ENCODE measurements around the gene NPIPA1.
"Not testable (repeated sequence)": the region's sequence is repeated elsewhere in the genome, so short reads cannot be mapped to it uniquely, and the experiment has no call there.

GRCh38 chr16:14974331-14974655, 37.0 kb downstream of the NPIPA1 start:
- not testable (repeated sequence) for TF ChIP-seq PHF8 (IDR thresholded peaks at IDR 0.05; ENCODE audit: borderline replicate concordance, low read length); TAF1 (IDR thresholded peaks at IDR 0.05; ENCODE audit: control insufficient read depth, extremely low read depth, insufficient read depth, low read length, severe bottlenecking); CTCF (IDR thresholded peaks at IDR 0.05 in 2 of 3, conservative IDR thresholded peaks at IDR 0.05 in 1 of 3; ENCODE audit: insufficient read depth in 2 of 3, low read depth in 1 of 3, low read length in 3 of 3); ARID2 (IDR thresholded peaks at IDR 0.05); ZNF143 (CRISPR knock-in tag; IDR thresholded peaks at IDR 0.05); HMG20A (CRISPR knock-in tag; conservative IDR thresholded peaks at IDR 0.05); ARID4B (CRISPR knock-in tag; IDR thresholded peaks at IDR 0.05)
